IMR-90 (cell line): ENCODE results near the gene TMEM208. TPM values are rescaled to one million over a fixed set of nuclear protein-coding genes. Genes with fewer than 3 reads are reported as not detected.

Source experiments
- ATAC-seq: fragments of 200-7000 bp; cut with Tn5 transposase; 2 replicates; pipeline ENCODE4 v1.9.1; 2020; ENCODE audit warnings: low read depth, mild to moderate bottlenecking, moderate library complexity
- BruUV-seq: library from RNA; stranded (reverse); fragments of 400-500 nt; replicated peaks from 2 replicates; lab custom pipeline; 2021; lab: Mats Ljungman, UMichigan
- CTCF ChIA-PET: fragments of 300-600 bp; formaldehyde crosslinking; extraction: SDS; loops from one replicate; lab custom pipeline; 2021; ENCODE audit warnings: antibody characterized with exemption; lab: Yijun Ruan, JAX
- POLR2A ChIA-PET: fragments of 300-600 bp; sonication (Branson Sonifier 250); formaldehyde crosslinking; loops from one replicate; lab custom pipeline; 2022; ENCODE audit warnings: antibody characterized with exemption; ENCODE audit not compliant: unreplicated experiment; lab: Charles Lee
- DNase-seq: peaks from one replicate; pipeline ENCODE4 v3.0.0; 2013
- H2AFZ ChIP-seq: replicated peaks from 2 replicates; pipeline ENCODE3; 2013; ENCODE audit warnings: low read length, mild to moderate bottlenecking; ENCODE audit not compliant: poor library complexity
- H2AK5ac ChIP-seq: 2 replicates; pipeline ENCODE4 v1.6.1; 2013; ENCODE audit warnings: low read depth, low read length, inconsistent platforms
- H2AK9ac ChIP-seq: replicated peaks from 2 replicates; pipeline ENCODE3; 2013; ENCODE audit warnings: mild to moderate bottlenecking, low read depth, low read length, moderate library complexity; ENCODE audit not compliant: poor library complexity
- H2BK120ac ChIP-seq: 2 replicates; pipeline ENCODE4 v1.6.1; 2013; ENCODE audit warnings: low read depth, low read length, inconsistent platforms
- H2BK15ac ChIP-seq: 3 replicates; pipeline ENCODE4 v1.6.1; 2013; ENCODE audit warnings: low read depth, low read length, inconsistent platforms
- H2BK20ac ChIP-seq: 2 replicates; pipeline ENCODE4 v1.6.1; 2013; ENCODE audit warnings: low read depth, mild to moderate bottlenecking, inconsistent platforms, low read length, moderate library complexity
- H2BK5ac ChIP-seq: 2 replicates; pipeline ENCODE4 v1.6.1; 2013; ENCODE audit warnings: mild to moderate bottlenecking, low read depth, low read length, inconsistent platforms; ENCODE audit not compliant: poor library complexity, severe bottlenecking
- H3K14ac ChIP-seq: replicated peaks from 2 replicates; pipeline ENCODE4 v1.6.1; 2013; ENCODE audit warnings: low read depth, low read length, inconsistent platforms
- H3K18ac ChIP-seq: 2 replicates; pipeline ENCODE4 v1.6.1; 2013; ENCODE audit warnings: low read depth, low read length, control low read depth
- H3K23ac ChIP-seq: 2 replicates; pipeline ENCODE4 v1.6.1; 2013; ENCODE audit warnings: low read depth, low read length, inconsistent platforms
- H3K27ac ChIP-seq: 2 replicates; pipeline ENCODE4 v1.5.1; 2013; ENCODE audit warnings: mild to moderate bottlenecking, control low read depth, low read length; ENCODE audit not compliant: insufficient read depth
- H3K27me3 ChIP-seq: 2 replicates; pipeline ENCODE4 v1.6.1; 2013; ENCODE audit warnings: low read length; ENCODE audit not compliant: control insufficient read depth, insufficient read depth
- H3K36me3 ChIP-seq: 2 replicates; pipeline ENCODE4 v1.6.1; 2013; ENCODE audit warnings: low read length, mixed read lengths; ENCODE audit not compliant: control insufficient read depth, insufficient read depth
- H3K4ac ChIP-seq: 2 replicates; pipeline ENCODE4 v1.6.1; 2013; ENCODE audit warnings: low read depth, low read length, inconsistent platforms
- H3K4me1 ChIP-seq: 2 replicates; pipeline ENCODE4 v1.6.1; 2013; ENCODE audit warnings: low read length, mixed read lengths; ENCODE audit not compliant: control insufficient read depth, insufficient read depth
- H3K4me2 ChIP-seq: 2 replicates; pipeline ENCODE4 v1.6.1; 2013; ENCODE audit warnings: low read depth, mild to moderate bottlenecking, control low read depth, low read length, moderate library complexity
- H3K4me3 ChIP-seq: 2 replicates; pipeline ENCODE4 v1.5.1; 2013; ENCODE audit warnings: low read depth, mild to moderate bottlenecking, control low read depth, low read length, moderate library complexity; ENCODE audit not compliant: insufficient read depth
- H3K56ac ChIP-seq: 2 replicates; pipeline ENCODE4 v1.6.1; 2013; ENCODE audit warnings: low read length, inconsistent platforms; ENCODE audit not compliant: insufficient read depth; ENCODE audit errors: extremely low read depth
- H3K79me1 ChIP-seq, 2 experiments: 2 replicates each; pipeline ENCODE4 v1.6.1; 2013; ENCODE audit warnings: low read length in 2 of 2, inconsistent platforms in 1 of 2, low read depth in 1 of 2
- H3K9ac ChIP-seq: 2 replicates; pipeline ENCODE4 v1.6.1; 2013; ENCODE audit warnings: low read depth, low read length, control low read depth
- H3K9me1 ChIP-seq: 2 replicates; pipeline ENCODE4 v1.6.1; 2013; ENCODE audit warnings: low read length, inconsistent platforms; ENCODE audit not compliant: insufficient read depth
- H3K9me3 ChIP-seq: 2 replicates; pipeline ENCODE4 v1.6.1; 2013; ENCODE audit warnings: low read length; ENCODE audit not compliant: control insufficient read depth, insufficient read depth
- H4K20me1 ChIP-seq: 2 replicates; pipeline ENCODE4 v1.6.1; 2013; ENCODE audit warnings: low read length, inconsistent platforms; ENCODE audit not compliant: insufficient read depth
- H4K5ac ChIP-seq: 2 replicates; pipeline ENCODE4 v1.6.1; 2013; ENCODE audit warnings: mild to moderate bottlenecking, low read depth, low read length, control low read depth
- H4K8ac ChIP-seq, 2 experiments: 2 replicates each; pipeline ENCODE4 v1.6.1; 2013; ENCODE audit warnings: low read depth in 2 of 2, low read length in 2 of 2, control low read depth in 1 of 2, inconsistent platforms in 1 of 2
- H4K91ac ChIP-seq: 2 replicates; pipeline ENCODE4 v1.6.1; 2013; ENCODE audit warnings: low read depth, low read length, inconsistent platforms; ENCODE audit not compliant: insufficient read depth
- BHLHE40 ChIP-seq: fragments of 150-350 bp; IDR thresholded peaks from 2 replicates; pipeline ENCODE4 v1.6.1; 2016; ENCODE audit warnings: mild to moderate bottlenecking, low read depth, low read length
- CTCF ChIP-seq: conservative IDR thresholded peaks from 2 replicates; pipeline ENCODE4 v1.5.1; 2012; ENCODE audit warnings: mild to moderate bottlenecking, low read depth, low read length, improper control_type of control experiment
- FOS ChIP-seq: fragments of 150-350 bp; IDR thresholded peaks from 2 replicates; pipeline ENCODE4 v1.6.1; 2016; ENCODE audit warnings: low read depth, low read length
- MAFK ChIP-seq: IDR thresholded peaks from 2 replicates; pipeline ENCODE4 v1.6.1; 2012; ENCODE audit warnings: low read depth, low read length, improper control_type of control experiment
- MAZ ChIP-seq: IDR thresholded peaks from 2 replicates; pipeline ENCODE4 v1.6.1; 2012; ENCODE audit warnings: low read depth, mild to moderate bottlenecking, low read length, improper control_type of control experiment, moderate library complexity, borderline replicate concordance
- RFX5 ChIP-seq: IDR thresholded peaks from 2 replicates; pipeline ENCODE4 v1.8.0; 2012; ENCODE audit warnings: low read depth, mild to moderate bottlenecking, low read length, moderate library complexity
- SMC3 ChIP-seq: fragments of 150-350 bp; IDR thresholded peaks from 2 replicates; pipeline ENCODE4 v1.6.1; 2016; ENCODE audit warnings: low read depth, mild to moderate bottlenecking, antibody characterized with exemption, low read length, moderate library complexity
- WGBS, 2 experiments: methylation state at CpG; one replicate each; pipeline versions ENCODE4 v1.1.5 to v1.1.7; 2013; ENCODE audit warnings: missing lambda C conversion rate in 2 of 2; ENCODE audit not compliant: insufficient read length in 1 of 2; ENCODE audit errors: extremely low coverage in 2 of 2; 5-methylcytosine and 5-hydroxymethylcytosine counted together
- dilution Hi-C: fragments of 300-500 bp; cut with HindIII; formaldehyde crosslinking; loops from one replicate; pipeline ENCODE4 v1.14.3; 2018; ENCODE audit warnings: low sequenced_read_pairs; ENCODE audit not compliant: unreplicated experiment
- in situ Hi-C: fragments of 300-500 bp; cut with MboI; formaldehyde crosslinking; loops from 3 replicates; pipeline ENCODE4 v1.14.3; 2019; ENCODE audit warnings: low sequenced_read_pairs, inconsistent platforms, mixed read lengths
- intact Hi-C: fragments of 100-400 bp; cut with micrococcal nuclease; formaldehyde crosslinking; loops from 2 replicates; pipeline ENCODE4 v1.10.0; 2022
- polyA plus RNA-seq, 3 experiments: library from polyadenylated mRNA; depleted of rRNA; stranded (reverse); fragments of >200 nt; gene quantifications; 2 replicates each; pipeline ENCODE4 v1.2.3, GENCODE V29; 2012; ENCODE audit warnings: low replicate concordance in 1 of 3
- total RNA-seq: library from RNA; depleted of rRNA; stranded (reverse); fragments of >200 nt; gene quantifications from 2 replicates; pipeline ENCODE4 v1.2.3, GENCODE V29; 2012

Gene TMEM208
- total and polyA plus RNA-seq, 2 of the 4 experiments (the other 2 are of a cell fraction), result 65.6 to 66.5 TPM

DNA sequence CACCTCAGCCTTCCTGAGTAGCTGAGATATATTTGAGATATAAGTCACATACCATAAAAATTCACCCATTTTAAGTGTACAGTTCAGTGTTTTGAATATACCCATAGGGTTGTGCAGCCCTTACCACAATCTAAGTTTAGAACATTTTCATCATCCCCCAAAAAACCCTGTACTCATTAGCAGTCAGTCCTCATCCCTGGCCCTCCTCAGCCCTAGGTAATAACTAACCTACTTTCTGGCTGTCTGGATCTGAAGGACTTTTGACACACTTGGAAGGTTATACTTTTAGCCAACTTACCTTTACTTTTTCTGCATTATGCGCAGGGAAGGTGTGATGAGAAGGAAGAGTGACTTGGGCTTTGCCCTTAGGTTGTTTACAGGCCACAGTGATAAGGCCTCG is 48.4 kb downstream of the TMEM208 start:
- WGBS, 2 experiments, result no CpG with 5 or more reads among the region's 2 CpGs
- TF ChIP-seq BHLHE40, result no peak
- no peak for TF ChIP-seq CTCF
- no peak for TF ChIP-seq SMC3
- no peak for TF ChIP-seq RFX5
- TF ChIP-seq FOS, result no peak
- TF ChIP-seq MAFK, result no peak
- TF ChIP-seq MAZ, result no peak
- ChIA-PET CTCF (no interaction called here), POLR2A (no interaction called here)
- DNase-seq (no peak), ATAC-seq (no peak)
- 0 out of 2 replicates have a peak, but pooled peaks cover 4% of the 10 kb centered on the region for H4K20me1 ChIP-seq
- H3K4me1 ChIP-seq, result peaks cover 24% of the 10 kb centered on the region
- H3K27me3 ChIP-seq, result no peaks in the 10 kb centered on the region
- no peak overlapping the region for H3K4me2 ChIP-seq
- H2BK120ac ChIP-seq, result 0 out of 2 replicates have a peak overlapping the region, but pooled peaks have one; percentile 1
- H3K56ac ChIP-seq, result no peak overlapping the region
- no peak overlapping the region for H2BK5ac ChIP-seq
- H2AK9ac ChIP-seq, result no peak overlapping the region
- peak overlapping the region; percentile 3; the same call in 1 of the 2 replicates for H3K4ac ChIP-seq
- peaks cover 9% of the 10 kb centered on the region for H3K36me3 ChIP-seq
- dilution Hi-C loops, result no loop called here
- H3K9ac ChIP-seq, result no peak overlapping the region
- no TSS peak for BruUV-seq
- no peak overlapping the region for H3K27ac ChIP-seq
- H4K91ac ChIP-seq, result no peak overlapping the region
- no peak overlapping the region for H2BK15ac ChIP-seq
- peak overlapping the region; percentile 81; the same call in 1 of the 2 replicates for H2AK5ac ChIP-seq
- H2AFZ ChIP-seq, result no peak overlapping the region
- in situ Hi-C loops, result no loop called here
- H3K14ac ChIP-seq, result no peak overlapping the region
- H4K8ac ChIP-seq, result peak overlapping the region in 1 of 2 experiments; percentile 61; a peak in 1 of 4 replicates
- intact Hi-C loops, result no loop called here
- H4K5ac ChIP-seq, result no peak overlapping the region
- no peak overlapping the region for H3K18ac ChIP-seq
- H3K9me1 ChIP-seq, result peaks cover 24% of the 10 kb centered on the region
- H3K9me3 ChIP-seq, result no peaks in the 10 kb centered on the region
- H3K79me1 ChIP-seq, result peaks cover 13 to 37% of the 10 kb centered on the region in 2 experiments; a peak in 3 of 4 replicates
- H2BK20ac ChIP-seq, result no peak overlapping the region
- H3K23ac ChIP-seq, result no peak overlapping the region
- H3K4me3 ChIP-seq, result no peak overlapping the region
